ENCODE data around the gene PRAC2.

GRCh38 chr17:48718227-48718760 is 4.7 kb upstream of the PRAC2 start:
- TF ChIP-seq EZH2phosphoT487 (IDR thresholded peaks at IDR 0.05; ENCODE audit: insufficient read depth, low read depth) (no peak), EZH2 (IDR thresholded peaks at IDR 0.05; ENCODE audit: insufficient read depth, poor library complexity, severe bottlenecking) (peak; percentile 63)

All from GM23248 (cell line).